GM19025 (cell line): Measurements from ENCODE around the gene SLC9A2.

Source experiments
- ATAC-seq: cut with Tn5 transposase; IDR thresholded peaks from one replicate; pipeline ENCODE4 v1.9.1; 2021; ENCODE audit warnings: mild to moderate bottlenecking, low read depth, moderate library complexity; ENCODE audit not compliant: unreplicated experiment

SLC9A2 gene

DNA sequence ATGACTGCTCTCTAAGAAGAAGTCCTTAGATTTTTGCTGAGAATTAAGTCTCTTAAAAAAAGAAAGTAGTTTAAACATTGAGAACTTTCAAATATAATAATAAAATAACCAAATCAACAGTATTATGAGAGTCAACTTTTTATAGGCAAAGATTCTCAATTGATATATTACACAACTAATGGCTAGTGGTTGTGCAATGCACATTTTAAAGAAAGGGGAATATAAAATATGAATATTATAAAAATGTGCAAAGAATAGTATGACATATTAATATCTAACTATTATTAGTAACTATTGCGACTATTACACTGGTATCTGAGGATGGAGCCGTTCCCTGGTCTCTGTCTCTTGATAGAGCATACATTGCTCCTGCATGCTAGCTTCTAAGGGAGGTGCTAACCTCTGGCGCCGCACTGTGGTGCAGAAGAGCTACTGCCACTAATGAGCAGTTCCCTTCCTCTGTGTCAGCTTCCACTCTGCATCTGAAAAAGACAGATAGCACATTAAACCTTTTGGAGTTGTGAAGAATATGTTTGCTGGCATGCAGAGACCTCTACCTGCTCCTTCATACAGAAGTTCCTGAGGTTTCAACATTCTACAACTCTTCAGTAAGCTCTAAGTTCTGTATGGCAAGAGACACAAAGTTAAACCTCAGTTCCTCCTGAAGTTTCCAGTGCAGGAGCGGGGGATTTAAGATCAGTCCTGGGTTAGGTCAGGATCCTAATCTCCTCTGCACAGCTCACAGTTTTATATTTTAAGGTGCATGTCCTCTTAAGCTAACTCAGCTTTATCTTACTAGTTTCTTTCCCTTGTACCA lies 3.5 kb upstream of the SLC9A2 start:
- ATAC-seq = peak; percentile 84

DNA sequence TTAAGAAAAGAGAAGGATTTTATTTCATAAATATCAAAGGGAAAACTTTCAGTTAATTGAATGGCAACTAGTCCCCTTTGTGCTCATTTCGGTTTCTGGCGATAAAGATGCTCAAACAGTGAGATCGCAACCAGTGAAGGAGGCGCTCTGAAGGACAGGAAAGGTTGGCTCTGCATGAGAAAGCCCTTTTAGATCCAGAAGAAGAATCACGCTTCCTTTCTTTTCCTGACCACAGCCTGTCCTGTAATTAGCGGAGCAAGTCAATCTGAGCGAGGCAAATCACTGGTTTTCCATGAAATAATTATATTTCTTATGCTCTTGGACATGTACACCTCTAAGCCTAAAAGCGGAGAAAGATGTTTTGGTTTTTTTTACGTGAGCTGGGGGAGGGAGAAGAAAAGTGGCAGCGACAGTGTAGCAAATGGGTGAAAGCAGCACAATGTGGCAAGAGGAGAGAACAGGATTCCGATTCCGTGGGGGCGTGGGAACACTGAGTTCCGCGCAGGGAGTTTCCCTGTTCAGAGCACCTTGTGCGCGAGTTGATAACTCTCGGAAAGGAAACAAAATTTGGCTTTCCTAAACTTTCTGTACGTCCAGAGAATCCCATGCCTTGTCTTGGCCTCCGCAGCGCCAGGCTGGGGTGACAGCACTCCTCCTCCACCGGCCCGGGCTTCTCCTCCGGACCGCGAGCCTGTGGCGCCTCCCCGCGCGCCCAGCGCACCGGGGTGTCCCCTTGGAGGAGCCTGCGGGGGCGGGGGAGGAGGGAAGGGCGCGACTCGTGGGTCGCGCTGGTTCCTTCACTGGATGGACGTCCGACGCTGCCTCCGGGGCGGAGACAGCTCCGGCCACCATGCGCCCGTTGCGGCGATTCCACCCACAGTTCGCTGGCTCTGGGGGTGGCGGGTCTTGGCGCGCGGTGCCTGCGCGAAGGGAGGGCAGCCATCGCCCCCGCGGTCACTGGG lies 620 bp upstream of the SLC9A2 start:
- no peak for ATAC-seq

DNA sequence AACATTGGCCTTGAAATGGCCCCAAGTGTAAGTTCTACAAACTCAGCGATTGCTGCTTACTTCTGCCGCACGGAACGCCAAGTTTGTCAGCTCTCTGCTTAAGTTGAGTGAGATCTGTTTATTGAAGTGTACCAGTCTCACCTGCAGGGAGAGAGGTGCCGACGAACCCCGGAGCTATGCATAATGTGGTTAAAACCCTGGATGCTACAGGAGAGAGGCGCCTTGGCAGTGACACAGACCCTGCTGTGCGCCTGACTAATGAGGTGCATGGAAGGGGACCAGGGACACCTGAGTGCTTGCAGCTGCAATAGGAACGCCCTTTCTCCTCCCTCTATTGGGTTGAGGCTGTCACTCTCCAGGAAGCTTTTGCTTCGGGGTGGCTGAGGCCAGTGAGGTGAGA lies 979 bp downstream of the SLC9A2 start:
- no peak for ATAC-seq

DNA sequence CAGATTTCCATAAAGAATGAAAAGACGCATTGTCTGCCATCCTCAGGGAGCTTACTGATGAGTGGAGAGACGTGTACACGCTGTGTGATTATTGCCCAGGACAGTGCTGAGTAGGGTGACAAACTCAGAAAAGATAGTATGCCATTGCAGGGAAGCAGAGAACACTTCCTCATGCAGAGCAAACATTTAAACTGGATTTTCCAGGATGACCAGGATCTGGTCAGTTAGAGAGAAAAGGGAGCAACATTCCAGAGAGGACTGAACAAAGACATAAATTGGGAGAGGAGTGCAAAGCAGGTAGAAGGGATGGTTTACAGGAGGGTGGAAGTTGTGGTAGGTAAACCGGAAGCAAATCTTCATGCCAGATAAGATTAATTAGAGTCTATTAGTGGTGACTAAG lies 2.3 kb downstream of the SLC9A2 start:
- ATAC-seq = no peak

DNA sequence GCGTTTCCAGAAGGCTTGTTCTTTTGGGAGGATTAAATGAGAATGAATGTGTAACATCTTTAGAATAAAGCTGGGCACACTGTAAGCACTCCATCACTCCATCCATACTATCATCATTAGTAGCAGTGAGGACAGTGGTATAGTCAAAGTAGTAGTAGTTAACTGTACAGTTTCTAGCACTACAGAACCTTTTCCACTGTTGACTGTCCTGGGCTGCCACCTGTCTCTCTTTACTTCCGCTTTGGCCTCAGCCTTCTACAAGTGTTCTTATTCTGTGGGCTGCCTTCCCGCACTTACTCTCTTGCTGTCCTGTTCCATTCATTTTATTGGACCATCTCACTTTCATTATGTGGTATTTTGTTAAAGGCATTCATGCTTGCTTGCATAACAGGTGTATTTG lies 3.3 kb downstream of the SLC9A2 start:
- no peak for ATAC-seq

DNA sequence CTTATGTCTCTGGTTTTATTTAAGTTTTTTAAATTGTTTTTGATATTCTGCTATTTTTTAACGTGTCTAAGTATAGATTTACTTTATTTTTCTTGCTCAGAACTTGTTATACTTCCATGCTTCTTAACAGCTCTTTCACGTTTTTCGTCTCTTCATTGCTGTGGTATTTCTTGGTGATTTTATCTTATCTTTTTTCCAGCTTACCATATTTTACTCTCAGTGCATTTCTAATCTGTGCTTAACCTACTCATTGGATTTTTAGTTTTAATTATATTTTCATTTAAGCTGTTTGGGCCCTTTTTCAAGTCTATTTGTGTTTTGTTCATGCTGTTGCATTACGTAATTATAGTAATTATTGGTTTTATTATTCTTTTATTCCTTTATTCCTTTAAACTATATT lies 11.1 kb downstream of the SLC9A2 start:
- ATAC-seq = no peak

DNA sequence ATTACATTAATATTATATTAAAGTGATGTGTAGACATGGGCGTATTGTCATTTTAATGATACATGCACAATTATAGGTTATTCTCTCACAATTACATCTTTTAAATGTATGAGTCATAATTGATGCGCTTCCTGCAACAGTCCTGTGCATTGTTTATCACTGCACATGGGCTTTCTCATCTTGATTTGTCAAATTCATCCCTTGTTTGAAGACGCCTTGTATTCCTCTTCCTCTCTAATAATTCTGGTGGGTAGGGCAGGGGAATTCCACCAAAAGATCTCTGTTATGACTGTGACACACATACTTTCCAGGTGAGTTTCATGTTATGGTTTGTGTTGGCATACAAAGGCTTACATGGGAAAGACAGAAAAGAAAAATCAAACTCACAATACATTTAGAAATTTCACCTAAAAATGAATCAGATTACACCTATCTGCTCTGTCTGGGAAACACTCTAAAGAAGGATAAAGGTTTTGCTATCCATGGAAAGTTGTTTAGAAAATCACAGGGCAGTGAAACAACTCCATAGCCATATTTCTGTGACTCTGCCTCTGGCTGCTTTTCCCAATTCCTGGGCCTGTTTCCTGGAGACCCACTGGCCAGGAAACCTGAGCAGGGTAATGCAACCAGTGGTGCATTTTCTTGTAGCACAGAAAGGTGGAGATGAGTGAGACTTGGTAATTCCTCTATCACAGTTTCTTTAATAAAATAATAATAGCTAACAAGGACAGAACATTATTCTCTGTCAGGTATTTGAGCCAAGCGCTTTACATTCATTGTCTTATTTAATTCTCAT lies 13.2 kb downstream of the SLC9A2 start:
- no peak for ATAC-seq

DNA sequence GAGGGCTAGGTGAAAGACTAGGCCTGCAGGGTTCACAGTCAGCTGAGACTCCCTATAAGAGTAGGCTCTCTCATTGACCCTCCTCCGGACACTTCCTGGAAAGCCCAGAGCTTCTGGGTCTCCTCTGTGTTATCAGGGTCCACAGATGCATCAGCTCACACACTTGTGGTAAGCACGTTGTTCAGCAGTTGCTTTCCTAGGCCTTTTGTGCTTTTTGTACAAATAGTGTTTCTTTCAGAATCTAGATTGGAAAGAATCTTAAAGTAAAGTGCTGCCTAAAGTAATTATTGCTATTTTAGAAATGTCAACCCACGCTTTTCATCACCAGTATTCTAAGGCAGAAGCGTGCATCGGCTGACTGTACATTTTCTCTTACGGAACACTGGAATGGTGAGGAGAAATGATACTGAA lies 15.5 kb downstream of the SLC9A2 start:
- no peak for ATAC-seq

DNA sequence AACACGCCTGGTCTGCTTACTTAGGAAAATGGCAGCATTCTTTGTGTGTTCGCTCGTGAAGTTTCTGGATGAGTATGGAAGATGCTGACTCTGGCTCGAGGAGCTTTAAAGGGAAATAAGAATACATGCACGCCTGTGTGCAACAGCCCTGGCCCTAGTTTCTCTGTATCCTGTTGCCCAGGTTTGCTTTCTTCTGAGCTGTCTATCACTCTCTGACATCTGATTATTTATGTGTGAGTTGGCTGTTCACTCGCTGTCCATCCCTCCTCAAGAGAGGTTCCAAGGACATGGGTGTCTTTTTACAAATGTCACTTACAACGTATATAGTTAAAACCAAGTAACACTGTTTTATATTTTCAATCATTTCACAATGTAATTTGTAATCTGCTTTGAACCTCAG lies 16.0 kb downstream of the SLC9A2 start:
- no peak for ATAC-seq

DNA sequence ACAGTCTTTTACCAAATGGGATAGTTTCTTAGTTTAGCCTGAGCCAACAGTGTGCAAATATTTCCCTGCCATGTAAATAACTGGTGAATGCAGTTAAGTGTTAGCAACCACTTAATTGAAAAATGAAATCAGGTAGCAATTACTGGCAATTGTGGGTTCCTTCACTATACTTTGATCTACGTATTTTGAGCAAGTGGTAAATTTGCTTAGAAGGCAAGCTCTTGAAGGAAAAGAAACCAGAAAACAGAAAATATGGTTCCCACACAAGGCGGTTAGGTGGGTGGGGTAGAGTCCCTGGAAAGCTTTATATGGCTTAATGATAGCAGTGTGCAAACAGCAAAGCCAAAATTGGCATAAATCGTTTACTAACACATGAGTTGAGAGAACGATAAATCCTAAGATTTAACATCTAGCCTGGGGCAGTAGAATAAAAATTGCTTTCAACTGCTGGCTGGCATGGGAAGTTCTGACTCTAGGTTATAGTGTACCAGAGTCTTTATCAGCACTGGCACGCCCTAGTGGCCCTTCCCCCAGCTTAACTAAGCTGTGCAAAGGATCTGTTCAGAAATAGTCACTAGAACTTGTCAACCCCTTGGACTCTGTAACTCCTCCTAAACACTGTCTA lies 17.0 kb downstream of the SLC9A2 start:
- no peak for ATAC-seq

DNA sequence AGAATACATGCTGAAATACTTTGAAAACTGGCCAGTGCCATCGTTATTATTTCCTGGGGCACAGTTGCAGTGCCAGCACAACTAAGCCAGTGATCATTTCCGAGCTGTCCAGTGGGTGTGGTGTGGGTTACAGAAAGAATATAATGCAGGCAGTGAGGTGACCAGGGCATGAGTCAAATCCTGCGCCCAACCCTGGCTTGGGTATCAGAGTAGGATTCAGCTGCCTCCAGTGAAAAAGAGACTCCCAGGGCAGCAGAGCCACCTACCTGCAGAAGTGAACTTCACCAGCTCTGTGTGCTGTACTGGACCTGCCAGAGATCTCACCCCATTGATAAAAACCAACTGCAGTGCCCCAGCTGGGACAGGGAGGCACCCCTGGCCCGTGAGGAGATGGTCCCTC lies 18.0 kb downstream of the SLC9A2 start:
- ATAC-seq = no peak

DNA sequence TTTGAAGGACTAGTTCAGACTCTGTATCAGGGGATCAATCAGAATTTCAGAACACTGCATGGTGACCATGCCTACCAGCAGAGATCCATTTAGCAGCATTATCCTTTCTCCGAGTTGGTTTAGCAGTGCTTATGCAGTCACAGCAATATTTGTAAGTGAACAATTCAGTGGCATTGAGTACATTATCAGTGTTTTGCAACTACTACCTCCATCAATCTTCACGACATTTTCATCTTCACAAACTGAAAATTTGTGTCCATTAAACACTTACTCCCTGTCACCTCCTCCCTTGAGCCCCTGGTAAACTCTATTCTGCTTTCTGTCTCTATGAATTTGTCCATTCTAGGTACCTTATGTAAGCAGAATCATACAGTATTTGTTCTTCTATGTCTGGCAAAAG lies 20.1 kb downstream of the SLC9A2 start:
- no peak for ATAC-seq

DNA sequence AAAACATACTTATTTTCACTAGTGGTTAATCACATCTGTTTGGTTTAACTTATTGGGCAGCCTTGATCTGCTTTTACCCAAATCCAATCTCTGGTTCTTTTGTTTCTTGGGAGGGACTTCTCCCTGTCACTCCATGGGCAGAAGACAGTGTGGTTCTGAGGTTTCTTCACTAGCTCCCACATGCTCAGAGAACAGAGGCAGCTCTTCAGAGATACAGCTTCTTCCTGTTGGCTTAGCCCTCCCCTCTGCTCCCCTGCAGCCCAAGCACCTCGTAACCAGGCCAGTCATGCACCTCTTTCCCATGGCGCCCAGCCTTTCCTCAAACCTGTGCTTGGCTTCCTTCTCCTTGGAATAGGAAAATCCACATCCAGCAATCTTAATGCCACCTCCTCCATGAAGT lies 32.8 kb downstream of the SLC9A2 start:
- ATAC-seq = no peak

DNA sequence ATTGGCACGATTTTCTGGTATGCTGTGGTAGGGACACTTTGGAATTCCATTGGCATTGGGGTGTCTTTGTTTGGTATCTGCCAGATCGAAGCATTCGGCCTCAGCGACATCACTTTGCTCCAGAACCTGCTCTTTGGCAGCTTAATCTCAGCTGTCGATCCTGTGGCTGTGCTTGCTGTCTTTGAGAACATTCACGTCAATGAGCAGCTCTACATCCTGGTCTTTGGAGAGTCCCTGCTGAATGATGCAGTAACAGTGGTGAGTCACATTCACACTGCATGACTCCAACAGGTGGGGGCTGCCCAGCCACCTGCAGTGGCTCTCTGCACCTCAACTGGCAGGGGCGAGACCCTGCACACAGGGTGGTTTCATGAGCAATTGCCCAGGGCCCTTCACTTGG lies 38.4 kb downstream of the SLC9A2 start:
- peak; percentile 62 for ATAC-seq

DNA sequence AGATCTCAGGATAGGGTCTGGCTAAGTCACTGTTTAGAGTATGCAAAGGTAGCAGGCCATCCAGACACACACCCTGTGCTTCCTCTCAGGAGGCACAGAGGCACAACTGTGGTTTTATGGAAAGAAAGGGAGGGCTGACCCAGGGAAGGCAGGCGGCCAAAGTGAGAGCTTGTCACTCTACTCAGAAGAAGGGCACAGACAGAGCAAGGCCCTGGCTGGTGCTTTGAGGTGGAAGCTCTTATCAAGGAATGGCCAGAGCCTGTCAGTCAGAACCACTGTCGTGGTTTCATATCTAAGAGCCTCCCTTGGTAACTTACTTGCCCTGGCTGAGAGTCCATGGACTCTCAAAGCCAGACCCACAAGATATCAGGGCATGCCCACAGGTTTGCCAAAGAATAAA lies 40.7 kb downstream of the SLC9A2 start:
- no peak for ATAC-seq

DNA sequence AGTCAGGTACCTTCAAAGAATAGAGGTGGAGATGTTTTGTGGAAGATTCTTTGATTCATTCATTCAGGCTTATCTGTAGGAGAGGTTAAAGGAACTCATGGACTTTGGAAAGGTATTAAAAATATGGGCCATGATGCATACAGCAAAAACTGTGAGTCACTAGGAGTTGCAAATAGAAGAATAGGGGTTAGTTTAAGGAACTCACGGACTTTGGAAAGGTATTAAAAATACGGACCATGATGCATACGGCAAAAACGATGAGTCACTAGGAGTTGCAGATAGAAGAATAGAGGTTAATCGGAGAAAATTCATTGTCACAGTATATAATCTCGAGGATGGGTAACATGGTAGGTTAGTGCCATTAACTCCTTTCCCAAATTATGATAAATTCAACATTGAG lies 41.2 kb downstream of the SLC9A2 start:
- ATAC-seq = no peak

DNA sequence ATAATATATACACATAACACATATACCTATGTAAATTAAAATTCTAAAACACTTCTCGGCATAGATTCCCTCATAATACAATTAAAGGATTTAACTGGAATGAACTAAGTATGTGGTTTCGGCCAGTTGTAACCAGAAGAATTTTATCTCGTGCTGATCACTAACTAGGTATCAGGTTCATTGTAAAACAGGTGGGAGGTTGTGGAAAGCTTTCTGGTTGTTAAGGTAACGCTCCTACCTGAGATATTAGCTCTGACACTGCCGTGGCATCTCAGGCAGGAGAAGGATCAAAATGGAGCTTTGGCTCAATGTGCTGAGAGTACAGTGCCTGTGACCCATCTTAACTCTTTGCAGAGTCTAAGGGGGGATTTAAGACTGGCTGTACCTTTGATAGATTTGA lies 42.5 kb downstream of the SLC9A2 start:
- no peak for ATAC-seq

DNA sequence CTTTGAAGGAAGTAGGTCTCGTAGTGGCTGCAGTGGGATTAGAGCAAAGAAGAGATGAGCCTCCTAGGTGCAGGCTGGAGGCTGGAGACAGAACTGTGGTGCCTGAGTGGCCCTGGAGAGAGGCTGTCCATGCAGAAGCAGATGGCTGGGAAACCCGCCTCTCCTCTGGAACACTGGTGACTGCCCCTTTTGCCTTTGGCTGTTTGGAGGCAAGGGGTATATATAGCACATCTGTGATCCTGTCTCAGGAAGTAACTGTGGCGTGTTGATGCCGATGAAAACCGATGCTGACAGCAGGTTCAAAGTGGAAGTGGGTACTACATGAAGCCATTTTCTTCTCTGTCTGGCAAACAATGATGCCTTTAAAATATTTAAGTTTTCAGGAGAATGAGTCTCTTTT lies 43.5 kb downstream of the SLC9A2 start:
- ATAC-seq = no peak

DNA sequence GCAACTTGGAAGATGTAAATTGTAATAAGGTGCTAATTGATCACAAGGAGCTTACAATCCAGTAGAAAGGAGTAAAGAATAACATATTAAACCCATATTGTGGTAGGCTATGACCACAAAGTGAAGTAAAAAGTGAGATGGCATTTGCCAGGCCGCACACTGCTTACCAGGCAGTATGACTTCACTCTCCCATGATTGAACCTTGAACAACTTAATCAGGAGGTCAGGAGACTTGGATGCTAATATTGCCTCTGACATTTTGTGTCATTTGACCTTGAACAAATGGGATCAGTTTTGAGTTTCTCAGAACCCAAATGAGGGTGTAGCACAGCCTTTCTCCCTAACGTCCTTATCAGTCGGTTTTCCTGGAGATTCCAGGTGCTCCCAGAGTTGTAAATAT lies 44.0 kb downstream of the SLC9A2 start:
- no peak for ATAC-seq

DNA sequence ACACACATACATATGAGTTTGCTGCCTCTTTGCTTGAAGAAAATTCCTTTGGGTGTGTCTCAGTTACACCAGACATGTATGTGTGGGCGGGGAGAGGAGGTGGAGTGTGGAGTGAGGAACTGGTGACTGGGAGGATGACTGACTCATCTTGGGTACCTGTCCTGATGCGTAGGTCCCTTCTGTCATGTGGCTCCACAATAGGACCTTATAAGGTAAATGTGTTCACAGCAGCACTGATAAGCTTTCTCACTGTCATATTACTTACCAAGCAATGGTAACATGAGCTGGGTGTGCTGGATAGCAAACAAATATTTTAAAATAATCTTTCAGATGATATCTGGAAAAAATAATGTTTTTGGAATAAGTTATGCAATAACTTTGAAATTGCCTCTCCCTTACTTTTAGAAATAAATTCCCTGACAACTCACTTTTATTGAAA lies 45.1 kb downstream of the SLC9A2 start:
- ATAC-seq = no peak
